Lower leg skin (tissue), 4 donors: ENCODE data around the gene SUDS3. TPM values are rescaled to one million over a fixed set of nuclear protein-coding genes. Genes with fewer than 3 reads are reported as not detected.
A peak's percentile ranks its signal among the peaks of the same experiment; 100 is the strongest.

Experiments used
- DNase-seq, 2 donors: peaks; one replicate each; pipeline ENCODE4 v3.0.0-alpha.2; 2019; ENCODE audit warnings: low spot score in 2 of 2
- H3K4me3 ChIP-seq: fragments of 200-600 bp; sonication (generic); 2 replicates; pipeline ENCODE4 v1.5.1; 2017; ENCODE audit warnings: mild to moderate bottlenecking, low read depth; ENCODE audit not compliant: poor library complexity, severe bottlenecking
- CTCF ChIP-seq, 3 donors: fragments of 450-650 bp; IDR thresholded peaks; one replicate each; pipeline ENCODE4 v1.5.1; 2016; ENCODE audit warnings: antibody characterized with exemption in 3 of 3, mild to moderate bottlenecking in 3 of 3, moderate library complexity in 2 of 3
- POLR2A ChIP-seq, 2 donors: fragments of 450-650 bp; IDR thresholded peaks; one replicate each; pipeline ENCODE4 v1.6.1; 2016 to 2017; ENCODE audit warnings: antibody characterized with exemption in 2 of 2, mild to moderate bottlenecking in 1 of 2, moderate library complexity in 1 of 2
- WGBS, 2 donors: methylation state at CpG; one replicate each; pipeline ENCODE4 v1.1.5; 2018; 5-methylcytosine and 5-hydroxymethylcytosine counted together
- intact Hi-C: fragments of 100-400 bp; cut with DNase I; formaldehyde crosslinking; loops from one replicate; pipeline ENCODE4 v1.15.0; 2023; ENCODE audit warnings: low total_unique reads
- total RNA-seq, 4 donors: library from RNA; depleted of rRNA; stranded (reverse); fragments of >200 nt; gene quantifications; one replicate each; pipeline ENCODE4 v1.1.0, GENCODE V29; 2016

The SUDS3 gene
- total RNA-seq, 4 donors from 2014 or later = 33.9 to 85.0 (median 68.9) TPM

GRCh38 chr12:118358612-118359540, 17.5 kb upstream of the SUDS3 start:
- 49 to 53% methylated on average over 7 of the region's 7 CpGs for WGBS, 2 donors
- H3K4me3 ChIP-seq = no peak overlapping the region
- DNase-seq = no peak
- intact Hi-C loops = no loop called here
- TF ChIP-seq POLR2A (IDR thresholded peaks at IDR 0.05) (no peak), CTCF (IDR thresholded peaks at IDR 0.05) (no peak)

DNA sequence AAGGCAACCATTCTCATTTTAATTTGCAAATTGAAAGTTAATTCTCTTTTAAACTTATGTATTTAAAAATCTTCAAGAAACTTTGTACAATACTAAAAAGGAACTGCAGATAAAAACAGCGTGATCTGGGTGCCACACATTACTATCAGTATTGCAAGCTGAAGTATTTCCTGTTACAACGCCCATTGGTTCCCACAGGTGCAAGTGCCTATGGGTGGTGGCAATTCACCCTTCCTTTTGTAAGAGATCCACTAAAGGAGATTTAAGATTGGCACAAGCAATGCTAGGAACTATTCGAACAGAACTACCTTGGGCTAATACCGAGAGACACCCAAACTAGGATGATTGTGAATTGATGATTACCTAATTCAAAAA, 16.8 kb upstream of the SUDS3 start:
- 82 to 84% methylated on average over 4 of the region's 4 CpGs for whole genome bisulfite sequencing, 2 donors
- intact Hi-C loops = no loop called here
- DNase-seq = no peak
- H3K4me3 ChIP-seq = no peak overlapping the region
- no peak for TF ChIP-seq CTCF (IDR thresholded peaks at IDR 0.05)

DNA sequence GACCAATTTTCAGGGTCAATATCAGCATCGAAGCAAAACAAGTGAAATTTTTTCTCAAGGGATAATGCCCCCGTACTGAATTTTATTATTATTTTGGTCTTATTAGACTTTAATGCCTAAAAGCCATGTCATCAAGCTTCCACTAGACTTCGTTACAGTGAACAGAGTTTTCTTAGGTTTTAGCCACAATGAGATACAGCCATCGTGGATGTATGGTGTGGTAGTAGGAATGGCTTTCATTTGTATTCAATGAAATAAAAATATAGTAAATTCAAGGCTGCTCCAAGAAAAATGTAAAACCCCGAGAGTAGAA, 15.3 kb upstream of the SUDS3 start:
- intact Hi-C loops = no loop called here
- no peak overlapping the region for H3K4me3 ChIP-seq
- 74 to 79% methylated on average over 5 of the region's 5 CpGs for WGBS, 2 donors
- TF ChIP-seq CTCF (IDR thresholded peaks at IDR 0.05) = no peak
- TF ChIP-seq POLR2A (IDR thresholded peaks at IDR 0.05) = no peak
- no peak for DNase-seq

DNA sequence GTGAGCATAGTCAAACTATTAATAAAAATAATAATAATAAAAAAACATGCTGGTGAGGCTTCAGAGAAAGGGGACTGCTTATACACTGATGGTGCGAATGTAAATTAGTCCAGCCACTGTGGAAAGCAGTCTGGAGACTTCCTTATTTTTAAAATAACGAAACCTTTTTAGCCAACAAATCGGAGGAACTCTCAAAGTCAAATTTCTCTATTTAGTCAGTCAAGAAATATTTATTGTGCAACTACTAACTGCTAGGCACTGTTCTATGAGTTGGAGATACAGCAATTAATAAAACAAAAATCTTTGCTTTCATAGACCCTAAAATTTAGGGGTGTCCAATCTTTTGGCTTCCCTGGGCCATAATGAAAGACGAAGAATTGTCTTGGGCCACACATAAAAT, 14.5 kb upstream of the SUDS3 start:
- intact Hi-C loops = no loop called here
- 89 to 95% methylated on average over 4 of the region's 4 CpGs for WGBS, 2 donors
- no peak for DNase-seq
- H3K4me3 ChIP-seq = no peak overlapping the region
- no peak for TF ChIP-seq CTCF (IDR thresholded peaks at IDR 0.05)
- no peak for TF ChIP-seq POLR2A (IDR thresholded peaks at IDR 0.05)

GRCh38 chr12:118368821-118369220, 7.5 kb upstream of the SUDS3 start:
- no peak overlapping the region for H3K4me3 ChIP-seq
- intact Hi-C loops = no loop called here
- WGBS, 2 donors = 91 to 95% methylated on average over 4 of the region's 4 CpGs
- TF ChIP-seq CTCF (IDR thresholded peaks at IDR 0.05) = no peak
- TF ChIP-seq POLR2A (IDR thresholded peaks at IDR 0.05) = no peak
- peak in 1 of 2 donors; percentile 46 for DNase-seq

DNA sequence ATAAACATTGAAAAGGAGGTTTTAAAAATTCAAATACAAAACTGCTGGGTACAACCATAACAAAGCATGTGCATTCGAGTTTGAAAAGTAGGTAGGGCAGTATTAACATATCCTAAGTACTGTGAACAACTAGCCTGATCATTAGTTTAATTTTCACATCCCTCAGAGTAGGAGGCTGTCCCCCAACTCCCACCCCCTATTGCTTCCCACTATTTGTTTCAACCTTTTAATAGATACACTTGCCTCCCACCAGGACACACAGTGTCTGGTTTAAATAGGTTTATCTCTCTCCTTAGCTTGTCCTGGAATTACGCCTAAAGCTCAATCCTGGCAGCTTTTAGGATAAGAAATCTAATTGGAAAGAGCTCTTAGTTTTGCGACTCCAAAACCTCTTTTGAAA, 5.8 kb upstream of the SUDS3 start:
- no peak for DNase-seq
- intact Hi-C loops = no loop called here
- TF ChIP-seq CTCF (IDR thresholded peaks at IDR 0.05) (no peak), POLR2A (IDR thresholded peaks at IDR 0.05) (no peak)
- H3K4me3 ChIP-seq = no peak overlapping the region
- WGBS, 2 donors = 31 to 34% methylated on average over 3 of the region's 3 CpGs
